Middle frontal gyrus (tissue), 1 donor: Measurements from ENCODE around the gene TSPAN18.

Experiments used
- DNase-seq: peaks from one replicate; pipeline ENCODE4 v3.0.0-alpha.2; 2015; ENCODE audit warnings: low spot score; ENCODE audit errors: extremely low spot score

TSPAN18 gene

GRCh38 chr11:44819346-44819745 lies 92.6 kb downstream of the TSPAN18 start:
- DNase-seq, result no peak

- DNase-seq, result no peak
Observed at GRCh38 chr11:44822369-44822768, 95.6 kb downstream of the TSPAN18 start.

GRCh38 chr11:44823006-44823405 lies 96.2 kb downstream of the TSPAN18 start:
- no peak for DNase-seq

GRCh38 chr11:44823868-44824267 lies 97.1 kb downstream of the TSPAN18 start:
- no peak for DNase-seq

GRCh38 chr11:44824300-44824704 lies 97.5 kb downstream of the TSPAN18 start:
- DNase-seq, result no peak

GRCh38 chr11:44825058-44825785 lies 98.5 kb downstream of the TSPAN18 start:
- DNase-seq, result no peak

GRCh38 chr11:44826922-44827643 lies 100.3 kb downstream of the TSPAN18 start:
- DNase-seq, result no peak

- DNase-seq, result no peak
Observed at GRCh38 chr11:44828296-44828695, 101.5 kb downstream of the TSPAN18 start.

GRCh38 chr11:44829838-44830237 lies 103.1 kb downstream of the TSPAN18 start:
- no peak for DNase-seq

- no peak for DNase-seq
Observed at GRCh38 chr11:44831605-44832394, 105.0 kb downstream of the TSPAN18 start.

- DNase-seq, result no peak
Observed at GRCh38 chr11:44832452-44832851, 105.7 kb downstream of the TSPAN18 start.

GRCh38 chr11:44833221-44833876 lies 106.6 kb downstream of the TSPAN18 start:
- DNase-seq, result no peak

- DNase-seq, result no peak
Observed at GRCh38 chr11:44833877-44834452, 107.2 kb downstream of the TSPAN18 start.

- DNase-seq, result no peak
Observed at GRCh38 chr11:44834846-44835245, 108.1 kb downstream of the TSPAN18 start.

GRCh38 chr11:44835296-44835695 lies 108.5 kb downstream of the TSPAN18 start:
- no peak for DNase-seq

GRCh38 chr11:44835938-44836337 lies 109.2 kb downstream of the TSPAN18 start:
- no peak for DNase-seq

- DNase-seq, result no peak
Observed at GRCh38 chr11:44837661-44838060, 110.9 kb downstream of the TSPAN18 start.

- DNase-seq, result no peak
Observed at GRCh38 chr11:44839458-44840084, 112.8 kb downstream of the TSPAN18 start.

GRCh38 chr11:44840085-44840478 lies 113.3 kb downstream of the TSPAN18 start:
- no peak for DNase-seq

- no peak for DNase-seq
Observed at GRCh38 chr11:44840521-44841251, 113.9 kb downstream of the TSPAN18 start.
